NCI-H1694 treated with DMSO at 0.1 percent for 48 hours (cell line): Measurements from ENCODE around the gene CDK5R2.

Experiments used
- DNase-seq: peaks from one replicate; lab custom pipeline; 2025; lab: John Stamatoyannopoulos, UW

The CDK5R2 gene

DNA sequence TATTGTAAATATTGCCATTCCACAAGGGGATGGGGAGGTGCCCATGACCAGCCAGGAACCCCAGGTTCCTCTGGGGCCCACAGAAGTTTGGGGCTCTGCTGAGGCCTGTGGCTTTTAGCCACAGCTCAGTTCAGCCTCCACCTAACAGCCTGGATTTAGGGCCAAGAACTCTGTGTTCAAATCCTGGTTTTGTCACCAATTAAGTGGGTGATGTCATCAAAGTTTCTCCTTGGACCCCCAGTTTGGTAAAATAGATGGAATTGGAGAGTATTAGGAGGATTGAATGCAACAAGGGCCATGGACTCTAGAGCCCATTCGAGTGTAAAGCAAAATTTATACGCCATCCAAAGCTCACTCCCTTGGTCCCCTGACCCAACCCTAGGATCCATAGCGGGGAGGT is 28.7 kb downstream of the CDK5R2 start:
- no peak for DNase-seq

DNA sequence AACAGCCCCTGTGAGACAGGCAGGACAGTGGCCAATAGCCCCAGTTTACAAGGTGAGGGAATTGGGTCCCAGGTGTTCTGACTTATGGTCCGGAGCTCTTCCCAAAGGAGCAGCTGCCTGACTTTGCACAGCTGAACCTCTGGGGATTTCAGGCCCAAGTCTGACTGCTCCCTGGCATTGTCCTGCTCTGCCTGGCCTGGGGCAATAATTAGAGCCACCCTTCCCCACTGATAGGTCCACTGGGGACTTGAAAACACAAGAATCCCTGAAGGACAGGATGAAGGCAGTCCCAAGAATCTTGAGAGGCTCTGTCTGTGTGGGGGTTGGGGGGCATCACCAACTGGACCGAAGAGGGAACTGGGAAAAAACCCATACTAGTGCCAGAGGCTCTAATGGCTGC is 29.2 kb downstream of the CDK5R2 start:
- no peak for DNase-seq

DNA sequence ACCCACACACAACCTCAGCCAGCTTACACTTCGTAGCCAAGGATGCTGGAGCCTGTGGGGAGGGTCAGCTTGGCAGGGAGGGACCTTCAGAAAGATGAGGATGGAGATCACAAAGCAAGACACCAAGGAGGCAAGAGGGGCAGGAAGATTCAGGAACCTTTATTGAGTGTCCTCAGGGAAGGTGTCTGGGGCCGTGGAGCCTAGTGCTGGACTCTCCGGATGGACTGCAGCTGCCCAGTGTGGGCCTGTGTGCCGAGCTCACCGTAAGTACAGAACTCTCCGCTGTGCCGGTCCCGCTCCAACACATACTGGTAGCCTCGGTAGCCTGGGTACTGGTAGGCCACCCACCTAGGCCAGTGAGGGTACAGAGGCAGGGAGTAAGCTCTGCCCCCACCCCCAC is 30.6 kb downstream of the CDK5R2 start:
- DNase-seq = no peak

DNA sequence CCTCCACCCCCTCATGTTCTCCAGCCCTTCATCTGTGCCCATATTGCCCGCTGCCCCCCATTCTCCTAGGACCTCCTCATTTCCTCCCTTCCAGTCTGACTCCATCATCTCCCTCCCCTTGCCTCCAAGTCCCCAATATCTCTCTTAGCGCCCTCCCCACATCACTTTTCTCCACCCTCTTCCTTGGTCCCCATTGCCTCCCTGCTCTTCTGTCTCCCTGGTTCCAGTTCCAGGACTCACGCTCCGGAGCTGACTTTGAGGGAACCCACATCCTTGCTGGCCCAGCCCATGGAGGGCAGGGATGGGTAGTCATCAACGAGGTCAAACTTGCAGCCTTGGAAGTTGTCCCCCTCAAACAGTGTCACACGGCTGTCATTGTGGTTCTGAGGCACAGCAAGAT is 31.1 kb downstream of the CDK5R2 start:
- no peak for DNase-seq

DNA sequence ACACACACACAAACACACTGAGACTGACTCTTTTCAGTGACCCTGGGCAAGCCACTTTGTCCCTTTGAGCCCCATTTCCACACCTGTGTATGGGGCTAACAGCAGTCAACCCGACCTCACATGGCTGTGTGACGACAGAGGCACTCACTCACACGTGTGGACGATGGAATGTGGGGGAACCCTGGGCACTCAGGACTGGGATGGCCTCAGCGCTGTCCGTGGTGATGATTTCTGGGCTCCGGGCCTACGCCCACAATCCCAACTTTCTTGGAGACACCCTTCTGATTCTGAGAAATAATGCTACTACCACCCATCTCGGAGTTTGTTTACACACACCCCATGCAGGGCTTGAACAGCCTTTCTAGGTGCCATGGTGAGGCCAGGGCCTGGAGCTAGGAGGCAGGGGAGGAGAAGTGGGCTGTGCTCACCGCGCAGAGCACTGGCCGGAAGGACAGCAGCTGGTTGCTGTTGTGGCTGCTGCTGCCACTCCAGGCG is 32.3 kb downstream of the CDK5R2 start:
- DNase-seq = no peak

DNA sequence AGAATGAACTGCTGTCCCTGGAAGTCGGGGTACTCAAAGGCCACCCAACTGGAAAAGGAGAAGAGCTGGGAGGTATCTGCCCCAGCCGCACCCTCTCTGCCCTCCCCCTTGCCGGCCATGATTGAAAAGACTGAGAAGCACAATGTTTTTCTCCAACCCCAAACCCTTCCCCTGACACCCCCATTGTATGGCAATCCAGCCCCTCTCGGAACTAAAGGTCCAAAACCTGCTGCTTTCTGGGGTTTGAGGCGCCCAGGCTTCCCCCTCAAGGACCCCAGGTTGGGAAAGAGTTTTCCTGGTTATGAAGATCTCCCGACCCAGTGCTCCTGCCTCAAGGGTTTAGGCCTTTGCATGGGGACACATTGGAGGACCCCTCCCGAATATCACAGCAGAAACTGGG is 32.7 kb downstream of the CDK5R2 start:
- DNase-seq = no peak

DNA sequence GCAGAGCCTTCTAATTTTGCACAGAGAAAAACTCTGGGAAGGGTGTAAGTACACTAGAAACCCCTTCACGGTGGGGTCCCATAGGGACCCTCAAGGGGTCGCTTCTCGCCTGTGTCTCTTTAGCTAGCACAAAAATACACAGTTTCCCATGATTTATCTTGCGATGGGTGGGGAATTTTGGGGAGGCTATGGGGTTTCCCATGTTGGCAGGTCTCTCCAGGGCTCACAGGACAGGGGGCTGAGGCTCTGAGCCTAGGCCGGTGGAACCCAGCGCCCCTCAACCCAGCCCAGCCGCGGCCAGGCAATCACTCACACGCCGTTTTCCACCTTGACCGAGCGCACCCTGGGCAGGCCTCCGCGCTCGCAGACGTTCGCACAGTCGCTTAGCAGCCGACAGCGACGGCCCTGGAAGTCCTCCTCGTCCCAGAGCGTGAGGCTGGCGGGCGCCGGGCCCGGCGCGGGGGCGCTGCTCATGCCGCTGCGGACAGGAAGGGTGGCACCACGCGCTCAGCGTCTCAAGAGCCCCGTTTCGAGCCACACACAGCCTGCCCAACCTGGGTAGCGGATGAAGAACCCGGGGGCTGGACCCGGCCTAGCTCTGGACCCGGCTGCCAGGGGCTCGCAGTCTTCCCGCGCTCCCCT is 33.4 kb downstream of the CDK5R2 start:
- no peak for DNase-seq

DNA sequence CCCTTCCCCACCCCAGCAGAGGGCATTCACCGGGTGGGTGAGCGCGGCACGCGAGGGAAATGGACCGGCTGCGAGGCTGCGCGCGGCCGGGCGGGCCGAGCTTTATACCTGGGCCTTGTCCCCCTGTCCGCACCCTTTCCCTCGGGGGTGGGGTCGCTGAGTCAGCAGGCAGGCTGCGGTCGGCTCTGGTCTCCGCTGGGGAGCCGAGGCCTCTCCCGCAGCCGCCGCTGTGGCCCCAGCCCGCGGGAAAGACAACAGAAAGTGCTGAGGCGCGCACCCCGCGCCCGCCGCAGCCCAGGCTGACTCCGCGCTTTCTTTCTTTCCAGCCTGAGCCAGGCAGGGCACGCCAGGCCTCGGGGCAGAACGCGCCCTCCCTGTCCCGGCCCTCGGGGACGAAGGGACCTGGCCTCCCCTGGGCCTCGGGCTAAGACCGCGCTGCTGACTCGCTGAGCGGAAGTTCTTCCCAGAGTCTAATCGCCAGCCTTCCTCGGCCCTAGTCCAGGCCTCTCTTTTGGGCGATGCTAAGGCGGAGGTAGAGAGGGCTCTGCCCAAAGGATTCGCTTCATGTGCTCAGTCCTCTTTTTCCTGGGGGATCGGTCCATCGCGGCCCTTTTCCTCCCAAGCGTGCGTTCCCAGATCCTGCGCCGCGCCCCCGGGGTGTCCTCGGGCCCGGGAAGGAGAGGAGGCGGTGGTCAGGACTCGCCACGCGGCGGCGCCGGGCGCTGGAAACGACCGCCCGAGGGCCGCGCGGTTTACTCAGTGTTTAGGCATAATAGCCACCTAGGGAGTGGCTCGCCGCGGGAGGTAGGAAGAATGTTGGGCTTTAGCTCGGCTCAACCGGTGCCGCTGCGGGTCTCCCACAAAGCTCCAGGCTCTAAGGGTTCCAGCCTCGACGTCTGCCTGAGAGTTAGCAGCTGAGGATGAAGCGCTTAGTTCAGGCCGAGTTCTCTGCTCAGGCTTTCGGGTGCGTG is 34.2 kb downstream of the CDK5R2 start, which contains the start of gene CRYBA2:
Gene CRYBA2 (minus strand): TSS at position 78 of the 971 bp plus-strand sequence. CDS start 246 bp downstream, outside the sequence.
- DNase-seq = no peak

DNA sequence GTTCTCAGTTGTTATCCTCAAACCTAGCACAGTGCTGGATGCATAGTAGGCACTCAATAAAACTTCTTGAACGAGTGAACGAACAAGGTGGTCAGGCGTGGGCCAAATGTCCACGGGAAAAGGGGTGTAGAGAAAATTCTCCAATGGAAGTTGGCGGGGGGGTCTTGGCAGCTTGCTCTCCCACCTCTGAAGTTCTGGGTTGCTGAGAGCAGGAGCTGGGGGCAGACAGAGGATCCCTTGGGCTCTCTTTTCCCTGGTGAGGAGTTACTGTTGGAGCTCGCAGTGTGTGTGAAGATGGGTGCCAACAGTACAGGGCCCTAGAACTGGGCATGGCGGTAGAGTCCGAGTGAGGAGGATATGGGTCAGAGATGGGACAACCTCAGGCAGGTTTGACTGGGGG is 36.1 kb downstream of the CDK5R2 start:
- DNase-seq = no peak

DNA sequence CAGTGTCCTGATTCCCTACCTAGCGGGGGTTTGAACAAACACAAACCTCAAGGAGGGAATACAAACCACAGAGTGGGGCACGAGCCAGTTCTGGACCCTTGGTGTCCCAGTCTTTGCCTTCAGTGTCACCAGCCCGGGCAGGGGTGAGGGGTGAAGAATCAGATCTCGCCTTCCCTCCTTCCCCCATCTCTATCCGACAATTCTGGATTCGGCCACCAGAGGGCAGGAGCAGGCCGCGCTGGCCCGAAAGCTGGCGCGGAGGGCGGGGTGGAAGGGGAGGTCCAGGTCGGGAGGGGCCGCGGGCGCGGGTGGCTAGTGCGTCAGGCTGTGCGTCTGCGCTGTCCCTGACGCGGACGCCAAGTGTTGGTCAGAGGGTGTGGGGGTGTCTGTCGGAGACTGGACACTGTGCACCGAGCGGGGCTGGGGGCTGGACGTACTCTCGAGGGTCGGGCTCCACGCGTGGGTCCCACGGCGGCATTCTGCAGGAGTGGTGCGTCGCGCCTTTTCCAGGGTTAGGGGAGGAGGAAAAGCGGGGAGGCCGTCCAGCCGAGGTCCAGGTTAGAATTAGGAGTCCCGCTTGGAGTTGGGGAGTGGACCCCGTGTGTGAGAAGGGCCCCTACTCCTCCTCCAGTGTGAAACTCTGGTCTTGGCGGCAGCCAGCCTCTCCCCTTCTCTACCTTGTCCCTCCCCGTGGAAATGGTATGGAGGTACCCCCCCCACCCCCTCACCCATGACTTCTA is 36.7 kb downstream of the CDK5R2 start:
- peak; percentile 76 for DNase-seq

DNA sequence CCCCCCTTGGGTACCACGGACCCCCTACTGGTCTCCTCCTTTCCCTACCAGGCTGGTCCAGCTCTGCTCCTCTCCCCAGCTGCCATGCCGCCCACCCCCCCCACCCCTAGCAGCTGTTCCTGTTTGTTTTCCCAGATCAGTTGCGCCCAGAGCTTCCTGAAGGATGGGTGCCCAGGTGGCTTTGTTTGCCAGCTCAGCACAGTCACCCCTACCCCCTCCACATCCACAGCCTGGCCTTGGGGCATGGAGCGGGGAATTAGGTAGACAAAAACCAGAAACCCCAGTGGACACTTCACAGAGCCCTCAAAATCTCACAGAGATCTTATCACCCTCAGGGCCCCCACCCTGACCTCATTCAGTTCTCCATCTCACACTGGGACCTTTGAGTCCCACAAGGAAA is 37.5 kb downstream of the CDK5R2 start:
- DNase-seq = peak; percentile 94

DNA sequence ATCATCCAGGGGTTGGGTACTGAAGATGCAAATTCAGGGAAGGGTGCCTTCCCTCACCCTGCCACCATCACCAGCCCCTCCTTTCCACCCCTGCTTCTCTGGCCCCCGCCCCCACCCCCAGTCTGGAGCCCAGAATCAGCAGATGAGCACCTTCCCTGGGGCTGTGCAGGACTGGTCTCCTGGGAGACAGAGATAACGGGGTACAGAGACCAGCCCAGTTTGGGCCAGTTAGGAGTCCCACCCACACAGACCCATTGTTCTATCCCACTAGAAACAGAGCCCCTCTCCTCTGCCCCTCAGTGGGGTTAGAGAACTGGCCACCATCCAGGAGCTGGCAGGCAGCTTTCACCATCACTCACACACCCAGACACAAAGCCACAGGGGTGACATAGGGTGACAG is 38.3 kb downstream of the CDK5R2 start:
- peak; percentile 89 for DNase-seq

DNA sequence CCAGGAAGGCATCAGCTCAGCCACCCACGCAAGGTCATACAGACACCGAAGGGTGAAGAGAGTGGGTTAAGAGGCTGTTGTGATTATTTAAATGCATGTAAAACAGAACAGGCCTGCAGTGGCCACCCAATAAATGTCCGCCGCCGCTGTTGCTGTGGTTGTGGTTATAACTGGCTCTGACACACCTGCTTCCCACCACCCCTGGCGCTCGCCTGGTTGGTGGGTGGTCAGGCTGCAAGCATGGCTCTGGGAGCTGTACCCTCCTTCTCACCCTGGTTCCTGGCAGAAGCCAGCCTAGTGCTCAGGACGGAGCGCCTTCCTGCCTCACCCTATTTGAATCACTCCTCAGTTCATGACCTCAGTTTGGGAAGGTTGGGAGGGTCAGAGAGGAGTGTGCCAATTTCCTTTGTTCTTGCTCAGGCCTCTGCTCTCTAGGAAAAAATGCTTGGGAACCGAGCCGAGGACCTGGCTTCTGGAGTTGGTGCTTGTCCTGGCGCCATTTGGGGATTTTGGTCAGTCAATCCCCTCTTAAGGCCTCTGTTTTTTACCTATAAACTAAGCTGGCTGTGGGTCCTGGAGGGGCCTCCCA is 39.0 kb downstream of the CDK5R2 start:
- peak; percentile 55 for DNase-seq

DNA sequence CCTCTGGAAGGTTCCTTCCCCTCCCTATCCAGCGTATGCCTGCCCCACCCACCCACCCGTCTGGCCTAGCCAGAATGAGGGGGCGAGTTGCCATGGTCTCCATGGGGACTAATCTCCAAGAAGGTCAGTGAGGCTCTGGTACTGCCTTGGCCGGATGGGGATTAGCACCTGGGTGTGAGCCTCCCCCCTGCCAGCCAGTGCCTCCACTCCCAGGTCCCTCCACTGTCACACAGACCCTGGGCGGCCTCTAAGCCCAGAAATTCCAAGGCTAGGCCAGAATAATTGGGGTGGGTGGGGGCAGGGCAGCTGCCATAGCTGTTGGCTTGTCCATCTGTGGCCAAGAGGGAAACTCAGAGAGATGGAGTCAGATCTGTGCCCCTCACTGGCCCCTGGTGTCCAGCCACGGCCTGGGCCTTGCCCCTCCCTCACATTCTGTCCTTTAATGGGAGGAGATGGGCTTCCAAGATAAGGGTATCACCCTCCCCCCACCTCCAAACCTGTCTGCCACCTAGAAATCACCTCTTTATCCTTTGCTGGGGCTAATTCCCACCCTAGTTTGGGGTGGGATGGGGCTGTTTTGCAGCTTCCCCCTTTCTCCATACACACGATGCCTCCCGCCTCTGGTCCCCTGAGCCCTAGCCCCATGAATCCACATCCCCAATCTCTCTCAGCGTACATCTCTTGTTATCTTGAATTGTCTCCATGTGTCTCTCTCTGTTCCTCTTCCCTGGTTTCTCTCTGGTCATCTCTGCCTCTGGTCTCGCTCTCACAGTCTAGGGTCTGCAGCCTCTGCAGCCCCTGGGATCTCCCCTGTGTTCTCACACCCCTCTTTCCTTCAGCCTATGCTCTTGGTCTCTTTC is 39.8 kb downstream of the CDK5R2 start:
- no peak for DNase-seq

DNA sequence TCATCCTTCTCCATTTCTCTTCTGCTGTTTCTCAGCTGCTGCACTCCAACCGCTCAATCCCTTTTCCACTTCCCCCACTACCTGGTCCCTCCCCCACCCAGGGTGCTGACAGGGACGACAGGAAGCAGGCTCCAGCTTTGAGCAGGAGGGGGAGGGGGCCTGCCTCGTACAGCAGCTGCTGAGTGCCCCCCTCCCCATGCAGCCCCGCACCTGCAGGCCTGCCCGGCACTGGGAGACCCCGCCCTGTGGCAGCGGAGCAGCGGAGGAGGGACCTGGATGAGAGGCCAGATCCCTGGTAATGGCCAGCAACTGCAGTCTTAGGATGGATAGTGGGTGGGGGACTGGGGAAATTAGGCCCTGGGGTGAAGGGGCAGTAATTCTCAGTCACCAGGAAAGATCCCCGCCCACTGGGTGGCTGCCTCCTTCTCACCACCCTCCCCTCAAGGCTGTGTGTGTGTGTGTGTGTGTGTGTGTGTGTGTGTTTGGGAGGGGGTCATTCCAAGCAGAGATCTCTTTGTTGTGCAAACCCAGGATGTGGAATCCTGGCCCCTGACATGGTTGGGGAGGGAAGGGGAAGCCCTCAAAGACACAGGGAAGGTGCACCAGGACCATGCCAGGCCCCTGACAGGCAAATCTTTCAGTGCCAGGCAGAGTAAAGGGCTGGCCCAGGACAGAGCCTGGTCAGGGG is 40.6 kb downstream of the CDK5R2 start:
- DNase-seq = peak; percentile 96

DNA sequence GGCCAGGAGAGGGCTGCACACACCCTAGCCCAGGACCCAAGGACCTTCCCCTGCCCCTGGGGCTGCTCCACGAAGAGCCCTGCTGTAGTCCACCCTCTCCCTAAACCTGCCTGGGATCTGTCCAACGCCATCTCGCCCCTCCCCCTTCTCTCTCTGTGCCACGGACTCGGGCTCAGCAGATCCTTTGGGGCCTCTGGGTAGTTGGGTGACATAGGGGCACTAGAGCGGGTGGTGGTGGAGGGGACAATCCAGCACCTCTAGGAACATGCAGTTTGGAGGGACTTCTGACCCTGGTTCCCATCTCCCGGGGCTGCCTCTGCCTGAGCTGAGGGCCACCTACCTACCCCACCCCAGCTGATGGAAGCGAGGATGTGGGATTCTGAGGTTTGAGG is 41.1 kb downstream of the CDK5R2 start:
- DNase-seq = peak; percentile 57

DNA sequence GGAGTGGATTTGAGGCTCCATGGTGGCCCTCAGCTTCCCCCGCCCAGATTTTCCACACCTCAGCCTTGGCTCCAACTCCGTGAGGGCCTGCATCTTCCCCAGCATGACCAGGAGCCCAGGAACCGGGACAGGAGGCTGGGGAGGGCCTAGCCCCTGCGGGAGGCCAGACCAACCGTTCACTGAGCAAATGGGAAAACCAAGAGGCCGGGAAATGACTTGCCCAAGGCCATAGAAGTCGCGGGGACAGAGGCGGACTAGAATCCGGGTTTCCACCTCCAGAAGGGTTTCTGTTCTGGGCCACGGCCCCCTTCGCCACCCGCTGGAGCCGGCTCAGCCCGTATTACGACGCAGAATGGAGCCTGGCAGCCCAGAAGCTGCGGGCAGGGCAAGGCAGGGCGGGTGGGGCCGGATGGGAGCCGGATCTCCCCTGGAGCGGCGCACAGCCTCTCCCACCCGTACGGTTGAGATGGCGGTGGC is 41.7 kb downstream of the CDK5R2 start:
- DNase-seq = no peak

DNA sequence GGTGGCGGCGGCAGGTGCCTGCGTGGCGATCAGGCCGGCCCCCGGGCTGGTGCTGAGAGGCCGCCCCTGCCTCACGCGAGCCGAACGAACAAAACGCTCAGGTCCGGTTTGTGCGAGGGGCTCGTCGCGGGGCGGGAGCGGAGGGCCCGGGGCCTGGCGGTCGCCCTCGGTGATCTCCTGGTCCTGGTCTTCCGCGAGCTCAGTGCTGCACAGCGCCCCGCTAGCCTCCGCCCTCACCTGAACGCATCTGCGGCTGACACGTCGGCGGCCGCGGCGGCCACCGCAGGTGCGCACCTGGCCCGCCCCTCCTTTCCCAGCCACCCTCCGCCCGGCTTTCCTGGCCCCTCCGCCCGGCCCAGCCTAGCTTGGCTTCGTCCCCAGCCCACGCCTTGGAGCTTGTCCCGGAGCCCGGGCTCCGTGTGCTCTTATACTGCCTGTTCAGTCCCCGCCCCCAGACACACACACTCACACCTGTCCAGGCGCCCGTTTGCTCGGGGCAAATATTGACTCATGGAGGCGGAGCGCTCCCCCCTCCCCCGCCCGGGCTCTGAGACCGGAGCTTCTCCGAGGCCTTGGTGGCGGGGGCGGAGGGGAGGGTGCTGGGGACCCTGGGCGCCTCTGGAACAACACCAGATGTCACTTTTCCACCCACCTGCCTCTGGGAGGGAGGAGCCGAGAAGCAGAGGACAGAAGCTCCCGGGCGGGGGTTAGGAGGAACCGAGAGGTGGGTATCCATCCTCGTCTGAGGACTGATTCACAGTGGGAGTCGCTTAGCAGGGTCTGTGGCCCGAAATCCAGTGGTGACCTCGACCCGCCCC is 42.3 kb downstream of the CDK5R2 start:
- DNase-seq = peak; percentile 98
